IMR-90 (cell line): ENCODE data around the gene OR10A3. TPM values are rescaled to one million over a fixed set of nuclear protein-coding genes. Genes with fewer than 3 reads are reported as not detected.

Source experiments
- CEBPB ChIP-seq: IDR thresholded peaks from 2 replicates; pipeline ENCODE4 v1.6.1; 2012; ENCODE audit warnings: low read depth, low read length, improper control_type of control experiment
- POLR2A ChIP-seq: IDR thresholded peaks from 2 replicates; pipeline ENCODE4 v1.6.1; 2012; ENCODE audit warnings: mild to moderate bottlenecking, low read depth, low read length
- RAD21 ChIP-seq: IDR thresholded peaks from 2 replicates; pipeline ENCODE4 v1.6.1; 2012; ENCODE audit warnings: low read length, improper control_type of control experiment
- RCOR1 ChIP-seq: IDR thresholded peaks from 2 replicates; pipeline ENCODE4 v1.6.1; 2012; ENCODE audit warnings: mild to moderate bottlenecking, low read length, improper control_type of control experiment; ENCODE audit not compliant: insufficient replicate concordance
- polyA plus RNA-seq, 3 experiments: library from polyadenylated mRNA; depleted of rRNA; stranded (reverse); fragments of >200 nt; gene quantifications; 2 replicates each; pipeline ENCODE4 v1.2.3, GENCODE V29; 2012; ENCODE audit warnings: low replicate concordance in 1 of 3
- total RNA-seq: library from RNA; depleted of rRNA; stranded (reverse); fragments of >200 nt; gene quantifications from 2 replicates; pipeline ENCODE4 v1.2.3, GENCODE V29; 2012

Gene OR10A3
- total and polyA plus RNA-seq, 2 of the 4 experiments (the other 2 are of a cell fraction) = 0.03 TPM; not detected in 1

DNA sequence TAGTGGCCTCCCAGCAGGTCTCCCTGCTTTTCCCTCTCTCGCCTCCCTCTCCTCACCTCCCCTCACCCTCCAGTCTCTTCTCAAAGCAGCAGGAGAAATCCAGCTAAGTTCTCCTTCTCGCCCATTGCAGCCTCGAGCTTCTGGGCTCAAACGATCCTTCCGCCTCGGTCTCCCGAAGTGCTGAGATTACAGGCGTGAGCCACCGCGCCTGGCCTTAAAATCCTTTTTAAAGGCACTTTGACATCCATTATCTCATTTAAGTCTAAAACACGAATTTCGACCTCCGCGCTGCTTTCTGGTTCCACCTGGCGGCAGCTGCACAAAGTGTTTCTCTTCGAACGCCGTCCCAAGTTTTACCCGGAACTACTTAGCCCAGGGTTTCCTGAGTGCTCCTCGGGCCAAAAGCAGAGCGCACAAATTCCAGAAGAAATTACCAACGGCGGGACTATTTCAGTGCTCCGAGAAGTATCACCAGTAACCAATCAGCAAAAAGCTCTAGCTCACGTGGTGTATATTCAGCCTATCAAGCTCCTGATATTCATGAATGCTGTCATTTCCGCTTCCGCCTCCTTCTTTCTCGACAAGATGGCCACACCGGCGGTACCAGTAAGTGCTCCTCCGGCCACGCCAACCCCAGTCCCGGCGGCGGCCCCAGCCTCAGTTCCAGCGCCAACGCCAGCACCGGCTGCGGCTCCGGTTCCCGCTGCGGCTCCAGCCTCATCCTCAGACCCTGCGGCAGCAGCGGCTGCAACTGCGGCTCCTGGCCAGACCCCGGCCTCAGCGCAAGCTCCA, 45.5 kb upstream of the OR10A3 start, which contains the start of gene EIF3F (continued):
- 0 out of 2 replicates have a peak, but pooled peaks have one; percentile 13 for TF ChIP-seq POLR2A
- TF ChIP-seq CEBPB = no peak
- peak; percentile 93 for TF ChIP-seq RAD21
- no peak for TF ChIP-seq RCOR1
